HG03108 (cell line): Measurements from ENCODE around the gene TUBA1C.
"Not testable (repeated sequence)": the region's sequence is repeated elsewhere in the genome, so short reads cannot be mapped to it uniquely, and the experiment has no call there.

ENCODE experiments used
- ATAC-seq: cut with Tn5 transposase; IDR thresholded peaks from one replicate; pipeline ENCODE4 v1.9.1; 2021; ENCODE audit warnings: moderate library complexity; ENCODE audit not compliant: unreplicated experiment

The TUBA1C gene

GRCh38 chr12:49282740-49283375, 18.0 kb downstream of the TUBA1C start:
- ATAC-seq = not testable (repeated sequence)

GRCh38 chr12:49283541-49284429, 18.9 kb downstream of the TUBA1C start:
- ATAC-seq = no peak

GRCh38 chr12:49284672-49285071, 19.8 kb downstream of the TUBA1C start:
- no peak for ATAC-seq

GRCh38 chr12:49287876-49288275, 23.0 kb downstream of the TUBA1C start:
- no peak for ATAC-seq

- ATAC-seq = no peak
Measured at GRCh38 chr12:49288412-49288853, 23.6 kb downstream of the TUBA1C start.

DNA sequence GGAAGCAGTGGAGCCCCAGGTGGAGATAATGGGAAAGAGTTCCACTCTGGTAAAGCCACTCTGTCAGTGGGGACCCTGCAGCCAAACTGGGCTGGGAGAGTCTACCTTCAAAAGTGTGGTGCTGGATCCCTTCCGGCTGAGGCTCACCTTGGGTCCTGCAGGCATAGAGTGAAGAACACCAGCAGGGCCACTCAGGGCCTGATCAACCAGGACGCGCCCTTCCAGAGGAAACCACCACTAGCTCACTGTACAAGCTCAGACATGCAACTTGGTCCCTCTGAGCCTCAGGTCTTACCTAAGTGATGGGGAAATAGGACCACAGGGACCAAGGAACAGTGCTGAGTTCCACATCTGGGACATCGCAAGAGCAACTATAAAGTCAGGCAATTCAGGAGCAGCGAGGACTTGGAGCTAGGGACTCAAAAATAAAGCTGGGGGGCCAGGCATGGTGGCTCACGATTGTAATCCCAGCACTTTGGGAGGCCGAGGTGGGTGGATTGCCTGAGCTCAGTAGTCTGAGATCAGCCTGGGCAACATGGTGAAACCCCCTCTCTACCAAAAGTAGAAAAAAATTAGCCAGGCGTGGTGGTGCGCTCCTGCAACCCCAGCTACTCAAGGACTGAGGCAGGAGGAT, 24.2 kb downstream of the TUBA1C start:
- no peak for ATAC-seq

GRCh38 chr12:49292729-49293055, 27.8 kb downstream of the TUBA1C start:
- ATAC-seq = no peak

DNA sequence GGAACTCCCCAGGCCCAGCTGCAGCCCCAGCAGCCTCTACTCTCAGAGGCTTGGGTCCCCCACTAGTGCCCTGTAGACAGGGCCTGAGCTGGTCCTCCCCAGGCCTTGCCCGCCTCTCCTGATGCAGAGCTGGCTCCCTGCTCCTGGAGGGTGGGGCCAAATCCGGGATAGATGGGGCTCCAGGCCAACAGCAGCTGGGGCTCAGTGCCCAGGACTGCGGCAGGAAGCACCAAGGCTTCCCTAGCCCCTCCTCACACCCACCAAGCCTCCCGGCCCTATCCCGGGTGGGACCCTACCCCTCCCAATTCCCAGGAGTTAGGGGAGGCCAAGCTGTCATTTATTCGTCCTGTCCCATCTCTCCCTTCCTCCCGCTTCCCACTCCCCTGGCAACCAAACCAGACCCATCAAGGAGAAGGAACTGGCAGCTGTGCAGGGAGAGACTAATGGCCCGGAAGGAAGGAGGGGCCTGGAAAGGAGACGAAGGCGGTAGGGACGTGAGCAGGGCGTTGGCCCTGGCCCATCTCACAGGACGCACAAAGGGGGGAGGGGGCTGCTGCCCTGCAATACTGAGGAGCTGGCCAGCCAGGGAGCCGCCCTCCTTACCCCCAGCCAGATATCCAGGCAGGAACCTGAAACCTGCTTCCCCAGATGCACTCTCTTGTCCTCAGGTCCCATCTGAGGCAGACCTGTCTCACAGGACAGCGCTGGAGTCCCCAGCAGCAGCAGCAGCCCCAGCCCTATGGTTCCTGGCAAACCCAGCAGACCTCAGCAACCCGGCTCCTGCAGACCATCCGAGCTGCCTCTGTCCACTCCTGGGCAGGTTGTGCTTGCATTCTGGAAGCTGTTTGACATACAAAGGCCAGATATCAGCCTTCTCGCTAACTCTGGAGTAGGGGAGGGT, 28.4 kb downstream of the TUBA1C start:
- ATAC-seq = no peak

DNA sequence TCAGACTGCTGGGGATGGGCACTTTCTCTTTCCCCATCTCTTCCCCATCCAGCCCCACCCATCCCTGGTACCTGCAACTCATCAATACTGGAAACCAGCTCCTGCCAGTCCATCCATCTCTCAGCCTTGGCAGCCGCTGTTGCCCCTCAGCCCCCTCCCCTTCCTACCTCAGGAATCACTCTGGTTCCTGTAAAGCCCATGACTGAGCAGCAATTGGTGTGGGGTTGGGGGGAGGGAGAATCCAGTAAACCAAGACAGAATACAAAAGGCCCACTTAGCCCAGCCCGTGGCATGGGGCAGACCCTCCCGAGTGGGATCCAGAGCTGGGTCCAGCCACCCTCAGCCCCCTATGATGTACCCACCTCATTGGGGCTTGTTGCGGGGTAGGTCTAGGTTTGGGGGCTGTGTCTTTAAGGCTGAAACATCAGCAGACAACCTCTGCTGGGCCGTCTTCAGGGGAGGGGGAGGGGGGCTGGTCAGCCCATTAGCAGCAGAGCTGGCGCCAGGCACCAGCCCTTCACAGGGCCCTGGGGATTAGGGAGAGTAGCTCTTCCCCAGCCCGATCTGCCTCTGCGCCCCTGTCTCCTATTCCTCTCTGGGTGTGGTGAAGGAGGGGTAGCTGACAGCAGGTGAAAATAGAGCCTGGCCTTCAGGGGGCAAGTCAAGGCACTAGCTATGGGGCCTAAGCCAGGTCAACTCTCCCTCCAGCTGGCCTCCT, 29.4 kb downstream of the TUBA1C start:
- ATAC-seq = no peak

DNA sequence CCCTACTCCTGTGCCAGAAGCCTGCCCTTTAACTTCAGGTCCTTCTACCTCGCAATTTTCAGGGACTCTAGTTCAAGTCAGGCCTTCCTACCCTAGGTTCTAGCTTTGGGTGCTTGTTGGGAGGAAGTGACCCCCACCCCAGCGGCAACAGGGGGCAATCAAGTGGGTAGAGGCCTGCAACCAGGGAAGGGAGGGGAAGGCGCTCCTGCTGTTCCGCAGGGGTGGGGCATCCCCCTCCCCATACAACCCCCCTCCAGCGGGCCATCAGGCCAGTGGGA, 29.9 kb downstream of the TUBA1C start:
- no peak for ATAC-seq

- ATAC-seq = no peak
Measured at GRCh38 chr12:49295082-49295936, 30.4 kb downstream of the TUBA1C start, which contains the start of gene PRPH. Gene PRPH (plus strand): TSS chr12:49295147. CDS start chr12:49295201, 54 bp downstream.

- ATAC-seq = no peak
Measured at GRCh38 chr12:49296034-49296835, 31.4 kb downstream of the TUBA1C start.

DNA sequence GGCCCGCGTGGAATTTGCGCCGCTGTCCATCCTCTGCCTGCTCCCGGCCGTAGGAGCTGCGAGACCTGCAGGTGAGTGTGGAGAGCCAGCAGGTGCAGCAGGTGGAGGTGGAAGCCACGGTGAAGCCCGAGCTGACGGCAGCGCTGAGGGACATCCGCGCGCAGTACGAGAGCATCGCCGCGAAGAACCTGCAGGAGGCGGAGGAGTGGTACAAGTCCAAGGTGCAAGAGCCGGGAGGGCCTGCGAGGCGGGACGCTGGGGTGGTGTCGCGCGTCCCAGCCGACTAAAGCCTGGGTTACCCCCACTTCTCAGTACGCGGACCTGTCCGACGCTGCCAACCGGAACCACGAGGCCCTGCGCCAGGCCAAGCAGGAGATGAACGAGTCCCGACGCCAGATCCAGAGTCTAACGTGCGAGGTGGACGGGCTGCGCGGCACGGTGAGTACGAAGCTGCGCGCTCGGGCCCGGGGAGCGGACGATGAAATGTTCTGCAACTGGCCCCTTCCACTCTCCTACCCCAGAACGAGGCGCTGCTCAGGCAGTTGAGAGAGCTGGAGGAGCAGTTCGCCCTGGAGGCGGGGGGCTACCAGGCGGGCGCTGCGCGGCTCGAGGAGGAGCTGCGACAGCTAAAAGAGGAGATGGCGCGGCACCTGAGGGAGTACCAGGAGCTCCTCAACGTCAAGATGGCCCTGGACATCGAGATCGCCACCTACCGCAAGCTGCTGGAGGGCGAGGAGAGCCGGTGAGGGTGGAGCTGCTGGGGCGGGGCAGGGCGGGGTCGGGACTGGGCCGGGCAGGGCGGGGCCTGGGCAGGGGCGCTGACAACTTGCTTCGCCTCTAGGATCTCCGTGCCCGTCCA, 32.2 kb downstream of the TUBA1C start:
- ATAC-seq = no peak

DNA sequence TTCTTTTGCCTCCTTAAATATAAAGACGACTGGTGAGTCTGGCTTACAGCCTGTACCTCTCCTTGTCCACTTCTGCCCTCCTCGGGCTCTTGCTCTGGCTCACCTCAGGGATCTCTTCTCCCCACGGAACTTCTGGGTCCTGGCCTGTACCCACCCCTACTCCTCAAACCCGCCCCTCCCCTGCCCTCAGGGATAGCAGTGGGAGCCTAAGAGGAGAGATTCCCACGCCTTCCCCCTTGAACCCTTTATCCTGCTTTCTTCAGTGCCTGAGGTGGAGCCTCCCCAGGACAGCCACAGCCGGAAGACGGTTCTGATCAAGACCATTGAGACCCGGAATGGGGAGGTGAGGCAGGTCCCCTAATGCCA, 32.8 kb downstream of the TUBA1C start:
- ATAC-seq = no peak

DNA sequence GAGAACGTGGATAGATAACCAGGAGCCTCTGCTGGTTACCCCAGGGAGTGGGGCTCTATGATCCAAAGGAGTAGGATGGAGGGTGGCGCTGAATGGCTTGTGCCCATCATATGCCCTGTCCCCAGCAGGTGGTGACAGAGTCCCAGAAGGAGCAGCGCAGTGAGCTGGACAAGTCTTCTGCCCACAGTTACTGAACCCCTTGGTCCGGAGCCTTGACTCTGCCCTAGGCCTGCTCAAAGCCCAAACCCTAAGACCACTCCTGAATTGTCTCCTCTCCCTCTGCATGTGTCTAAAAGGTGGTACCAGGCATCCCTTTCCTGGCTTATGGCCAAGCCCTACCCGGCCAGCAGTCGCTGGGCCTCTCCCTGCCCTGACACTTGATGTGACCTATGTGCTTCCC, 33.3 kb downstream of the TUBA1C start:
- ATAC-seq = no peak

- no peak for ATAC-seq
Measured at GRCh38 chr12:49301760-49302159, 36.9 kb downstream of the TUBA1C start.

GRCh38 chr12:49304161-49304560, 39.3 kb downstream of the TUBA1C start:
- ATAC-seq = no peak
